Tibial artery (tissue), 4 donors: ENCODE measurements around the gene TTLL9.

Source experiments
- DNase-seq, 2 donors: peaks; one replicate each; pipeline ENCODE4 v3.0.0-alpha.2; 2019
- H3K27ac ChIP-seq, 2 donors: fragments of 200-600 bp; sonication (generic) in 1 of 2; 1 replicate in 1 of 2; 2 replicates in 1 of 2; pipeline ENCODE4 v1.5.1; 2018 to 2019; ENCODE audit warnings: mild to moderate bottlenecking in 1 of 2
- H3K27me3 ChIP-seq, 2 donors: fragments of 200-600 bp; sonication (generic) in 1 of 2; one replicate each; pipeline versions ENCODE4 v1.5.1 to v1.6.0; 2016 to 2019
- H3K36me3 ChIP-seq, 3 donors: fragments of 200-600 bp; sonication (generic) in 2 of 3; one replicate each; pipeline ENCODE4 v1.5.1; 2016 to 2019; ENCODE audit warnings: mild to moderate bottlenecking in 2 of 3
- H3K4me1 ChIP-seq, 4 donors: fragments of 200-600 bp; sonication (generic) in 2 of 4; 1 replicate in 3 of 4; 2 replicates in 1 of 4; pipeline ENCODE4 v1.5.1; 2016 to 2019
- H3K4me3 ChIP-seq, 2 donors: fragments of 200-600 bp; sonication (generic) in 1 of 2; 1 replicate in 1 of 2; 2 replicates in 1 of 2; pipeline ENCODE4 v1.5.1; 2018 to 2019; ENCODE audit warnings: mild to moderate bottlenecking in 2 of 2
- H3K9me3 ChIP-seq, 3 donors: fragments of 200-600 bp; sonication (generic) in 1 of 3; one replicate each; pipeline ENCODE4 v1.5.1; 2016 to 2019
- CTCF ChIP-seq, 2 experiments: fragments of 200-600 bp in 1 of 2; fragments of 450-650 bp in 1 of 2; IDR thresholded peaks; one replicate each; pipeline ENCODE4 v1.5.1; 2017 to 2019; ENCODE audit warnings: antibody characterized with exemption in 2 of 2, mild to moderate bottlenecking in 1 of 2, moderate library complexity in 1 of 2
- intact Hi-C: fragments of 100-400 bp; cut with DNase I; formaldehyde crosslinking; loops from one replicate; pipeline ENCODE4 v1.15.0; 2023; ENCODE audit warnings: low total_unique reads

The TTLL9 gene

GRCh38 chr20:31869942-31870725 is at the start of gene TTLL9, which contains the start of gene DUSP15:
Gene TTLL9 (plus strand): TSS chr20:31870634. CDS start chr20:31871127, 493 bp downstream.
Gene DUSP15 (minus strand): TSS chr20:31870527. CDS start chr20:31870337, 190 bp downstream.
- intact Hi-C loops = no loop called here
- peaks cover 4 to 32% (median 27%) of the 10 kb centered on the region in 4 donors for H3K4me1 ChIP-seq
- no peak for TF ChIP-seq CTCF (IDR thresholded peaks at IDR 0.05)
- no peaks in the 10 kb centered on the region for H3K9me3 ChIP-seq
- no peaks in the 10 kb centered on the region for H3K27me3 ChIP-seq
- peak within 1 kb of the TSS; percentile 77 to 78 for H3K27ac ChIP-seq
- H3K36me3 ChIP-seq = no peaks in the 10 kb centered on the region
- peak within 1 kb of the TSS; percentile 64 to 73 for H3K4me3 ChIP-seq
- DNase-seq = peak; percentile 49 to 80

GRCh38 chr20:31821427-31821826 is 49.0 kb upstream of the TTLL9 start:
- Histone ChIP-seq H3K27ac (peak overlapping the region; percentile 46 to 80), H3K4me3 (no peak overlapping the region), H3K36me3 (no peaks in the 10 kb centered on the region), H3K9me3 (no peaks in the 10 kb centered on the region), H3K27me3 (no peaks in the 10 kb centered on the region), H3K4me1 (peaks cover 0 to 60% (median 33%) of the 10 kb centered on the region in 4 donors)
- intact Hi-C loops = loop anchor here (5.0 to 10.0 kb wide), 3 partner anchors 133 to 211 kb away; partner anchors contain the start of gene PDRG1
- TF ChIP-seq CTCF (IDR thresholded peaks at IDR 0.05) = no peak
- peak in 1 of 2 donors; percentile 62 for DNase-seq

- H3K9me3 ChIP-seq = no peaks in the 10 kb centered on the region
- no peaks in the 10 kb centered on the region for H3K27me3 ChIP-seq
- intact Hi-C loops = loop anchor here (2.0 to 10.0 kb wide), 4 partner anchors 22 to 210 kb away; partner anchors contain the start of genes FOXS1 and PDRG1
- TF ChIP-seq CTCF (IDR thresholded peaks at IDR 0.05) = peak; percentile 94 to 99
- no peaks in the 10 kb centered on the region for H3K36me3 ChIP-seq
- peak; percentile 76 to 95 for DNase-seq
- peak overlapping the region in 1 of 2 donors; percentile 1 for H3K4me3 ChIP-seq
- peak overlapping the region; percentile 46 to 80 for H3K27ac ChIP-seq
- peaks cover 0 to 56% (median 33%) of the 10 kb centered on the region in 4 donors for H3K4me1 ChIP-seq
These were observed 47.8 kb upstream of the TTLL9 start for GRCh38 chr20:31822421-31823330.

GRCh38 chr20:31823360-31824124 is 46.9 kb upstream of the TTLL9 start:
- DNase-seq = no peak
- no peak overlapping the region for H3K4me3 ChIP-seq
- peak overlapping the region; percentile 46 to 80 for H3K27ac ChIP-seq

More at GRCh38 chr20:31823360-31824124, 46.9 kb upstream of the TTLL9 start:
- Histone ChIP-seq H3K9me3 (no peaks in the 10 kb centered on the region), H3K27me3 (no peaks in the 10 kb centered on the region), H3K36me3 (no peaks in the 10 kb centered on the region), H3K4me1 (peaks cover 0 to 55% (median 32%) of the 10 kb centered on the region in 4 donors)
- intact Hi-C loops = loop anchor here (2.0 to 10.0 kb wide), 4 partner anchors 21 to 209 kb away; partner anchors contain the start of genes FOXS1 and PDRG1
- TF ChIP-seq CTCF (IDR thresholded peaks at IDR 0.05) = no peak
